ENCODE measurements around the gene SPESP1.

The SPESP1 gene

DNA sequence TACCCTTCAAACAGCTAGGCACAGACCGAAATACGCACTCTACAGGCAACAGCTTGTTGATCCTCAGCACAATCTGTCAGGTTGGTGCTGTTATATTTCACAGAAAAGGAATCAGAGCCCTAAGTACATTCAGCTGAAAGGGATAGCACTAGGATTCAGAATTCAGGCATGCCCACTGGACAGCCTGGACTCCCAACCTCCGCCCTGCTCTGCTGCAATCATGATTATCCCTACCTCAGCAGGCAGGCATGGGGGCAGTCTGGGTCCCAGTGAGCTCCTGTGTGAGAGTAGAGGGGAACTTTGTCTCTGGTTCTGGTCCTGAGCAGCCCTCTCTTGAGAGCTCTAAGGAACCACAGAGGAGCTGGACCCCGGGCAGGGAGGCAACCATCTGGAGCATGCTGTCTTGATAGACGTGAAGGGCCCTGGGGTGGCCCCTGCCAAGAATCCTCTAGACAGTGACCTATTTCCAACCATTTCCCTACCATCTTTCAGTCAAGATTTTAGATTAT lies 60.7 kb downstream of the SPESP1 start:
- H3K27ac ChIP-seq = no peak overlapping the region
- TF ChIP-seq ZFX (IDR thresholded peaks at IDR 0.05; ENCODE audit: borderline replicate concordance) (no peak), CTCF (IDR thresholded peaks at IDR 0.05) (no peak)

- TF ChIP-seq ZFX (IDR thresholded peaks at IDR 0.05; ENCODE audit: borderline replicate concordance) (no peak), CTCF (IDR thresholded peaks at IDR 0.05) (no peak)
Observed at GRCh38 chr15:68991723-68992122, 61.4 kb downstream of the SPESP1 start.

GRCh38 chr15:68992696-68993095 lies 62.4 kb downstream of the SPESP1 start:
- TF ChIP-seq CTCF (IDR thresholded peaks at IDR 0.05) (no peak), ZFX (IDR thresholded peaks at IDR 0.05; ENCODE audit: borderline replicate concordance) (no peak)
- H3K27ac ChIP-seq = no peak overlapping the region

More at GRCh38 chr15:68991723-68992122, 61.4 kb downstream of the SPESP1 start:
- no peak overlapping the region for H3K27ac ChIP-seq

GRCh38 chr15:68993276-68993675 lies 63.0 kb downstream of the SPESP1 start:
- H3K27ac ChIP-seq = no peak overlapping the region
- TF ChIP-seq CTCF (IDR thresholded peaks at IDR 0.05) = no peak
- no peak for TF ChIP-seq ZFX (IDR thresholded peaks at IDR 0.05; ENCODE audit: borderline replicate concordance)

- no peak for TF ChIP-seq ZFX (IDR thresholded peaks at IDR 0.05; ENCODE audit: borderline replicate concordance)
- TF ChIP-seq CTCF (IDR thresholded peaks at IDR 0.05) = no peak
- no peak overlapping the region for H3K27ac ChIP-seq
Observed at GRCh38 chr15:68994149-68994548, 63.8 kb downstream of the SPESP1 start.

GRCh38 chr15:68994981-68995761 lies 64.8 kb downstream of the SPESP1 start:
- no peak overlapping the region for H3K27ac ChIP-seq
- TF ChIP-seq CTCF (IDR thresholded peaks at IDR 0.05) = no peak
- no peak for TF ChIP-seq ZFX (IDR thresholded peaks at IDR 0.05; ENCODE audit: borderline replicate concordance)

Measured in 22Rv1 (cell line).